Jurkat, Clone E6-1 (cell line): ENCODE results near the gene MAP4K3.

Source experiments
- DNase-seq: peaks from one replicate; pipeline ENCODE4 v3.0.0-alpha.2; 2011; ENCODE audit warnings: low read depth, low spot score
- H3K4me3 ChIP-seq: 2 replicates; pipeline ENCODE4 v1.5.1; 2011; ENCODE audit warnings: mild to moderate bottlenecking, low read length, control low read depth, moderate library complexity

The MAP4K3 gene

DNA sequence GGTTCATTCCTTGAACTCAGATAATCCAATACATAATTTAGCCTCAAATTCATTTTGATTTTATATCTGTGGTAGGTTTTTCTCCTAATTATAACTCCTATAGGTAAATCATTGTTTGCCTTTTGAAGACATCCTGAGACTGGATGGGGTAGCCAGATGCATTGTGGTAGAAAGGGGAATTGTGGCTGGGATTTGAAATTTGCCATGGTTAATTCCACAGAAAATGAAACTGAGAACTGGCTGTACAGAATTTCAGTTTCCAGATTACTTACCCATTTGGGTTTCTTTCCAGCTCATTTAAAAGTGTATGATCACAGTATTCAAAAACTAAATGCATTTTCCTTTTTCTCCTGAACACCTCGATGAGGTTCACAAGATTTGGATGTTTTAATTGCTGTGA, 211.5 kb downstream of the MAP4K3 start:
- H3K4me3 ChIP-seq: no peak overlapping the region
- DNase-seq: no peak

DNA sequence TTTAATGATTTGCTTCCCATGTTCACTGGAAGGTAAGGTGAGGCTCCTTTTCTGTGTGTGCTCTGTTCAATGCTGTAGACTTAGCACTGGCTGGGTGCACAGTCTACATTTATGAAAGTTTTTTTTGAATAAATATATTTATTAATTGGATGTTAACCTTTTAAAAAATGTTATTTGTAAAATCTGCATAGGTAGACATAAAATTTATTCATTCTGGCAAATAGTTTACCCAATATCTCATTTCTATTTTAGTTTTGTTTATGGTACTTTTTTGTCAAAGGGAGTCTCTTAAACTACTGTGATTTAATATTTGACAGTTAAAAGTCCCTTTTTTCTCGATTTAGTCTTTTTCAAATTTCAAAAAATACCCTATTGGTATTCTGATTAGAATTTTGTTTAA, 213.2 kb downstream of the MAP4K3 start:
- H3K4me3 ChIP-seq: no peak overlapping the region
- no peak for DNase-seq

DNA sequence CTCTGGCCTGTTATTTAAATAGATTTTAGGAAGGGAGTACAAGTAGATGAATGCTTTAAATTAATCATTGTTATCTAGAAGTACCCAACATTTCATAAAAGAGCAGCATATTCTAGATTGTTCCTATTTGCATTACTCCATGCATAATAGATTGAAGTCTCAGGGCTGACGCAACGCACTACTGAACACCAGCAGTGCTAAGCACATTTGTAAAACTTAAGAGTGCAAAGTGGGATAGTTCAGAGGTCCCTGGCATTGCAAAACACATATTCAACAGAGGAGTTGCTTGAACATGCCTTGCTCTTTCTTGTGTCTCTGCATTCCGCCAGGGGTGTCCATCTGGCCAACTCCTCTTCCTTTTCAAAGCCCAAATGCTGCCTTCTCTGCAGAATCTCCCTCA, 215.6 kb downstream of the MAP4K3 start:
- DNase-seq: no peak
- no peak overlapping the region for H3K4me3 ChIP-seq

DNA sequence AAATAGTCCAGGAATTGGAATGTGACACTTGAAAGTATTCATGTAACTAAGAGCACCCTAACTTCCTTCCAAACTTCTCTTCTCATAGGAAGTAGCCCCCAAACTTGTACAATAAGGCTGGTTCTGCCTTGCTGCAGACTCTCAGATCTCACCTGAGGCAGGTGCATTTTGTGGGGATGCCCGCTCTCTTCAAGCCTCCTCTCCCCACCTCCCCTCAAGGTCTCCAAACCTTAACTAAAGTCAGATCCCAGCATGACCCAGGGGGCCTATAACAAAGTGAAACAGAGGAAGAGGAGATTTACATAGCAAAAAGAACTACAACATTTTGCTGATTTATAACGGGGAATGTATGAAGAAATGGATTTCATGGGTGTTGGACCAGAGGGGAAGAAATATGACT, 216.9 kb downstream of the MAP4K3 start:
- no peak for DNase-seq
- no peak overlapping the region for H3K4me3 ChIP-seq

DNA sequence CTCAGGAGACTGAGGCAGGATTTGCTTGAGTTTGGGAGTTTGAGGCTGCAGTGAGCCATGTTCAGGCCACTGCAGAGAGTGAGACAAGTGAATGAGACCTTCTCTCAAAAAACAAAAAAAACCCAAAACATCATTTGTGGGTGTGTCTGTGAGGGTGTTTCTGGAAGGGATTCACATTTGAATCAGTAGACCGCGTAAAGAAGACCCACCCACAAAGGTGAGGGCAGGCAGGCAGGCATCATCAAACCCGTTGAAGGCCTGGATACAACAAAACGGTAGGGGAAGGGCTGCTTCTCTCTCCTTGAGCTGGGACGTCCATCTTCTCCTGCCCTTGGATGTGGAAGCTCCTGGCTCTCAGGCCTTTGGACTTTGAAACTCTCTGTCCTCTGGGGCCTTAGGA, 218.7 kb downstream of the MAP4K3 start:
- DNase-seq: no peak
- H3K4me3 ChIP-seq: no peak overlapping the region

DNA sequence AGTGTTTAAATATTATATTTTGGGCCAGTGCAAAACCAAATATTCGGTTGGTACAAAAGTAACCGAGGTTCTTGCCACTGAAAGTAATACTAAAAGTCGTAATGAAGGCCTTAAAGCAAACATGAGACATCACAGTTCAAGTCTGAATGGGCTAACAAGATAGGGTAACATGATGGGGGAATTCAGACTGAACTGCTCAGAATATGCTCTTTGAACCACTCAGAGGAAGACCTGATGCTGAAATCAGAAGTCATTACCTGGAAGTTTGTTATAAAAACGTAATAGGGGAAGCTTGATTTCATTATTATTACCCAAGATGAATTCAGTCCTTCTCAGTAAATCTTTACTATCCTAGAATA, 219.9 kb downstream of the MAP4K3 start:
- DNase-seq: no peak
- H3K4me3 ChIP-seq: no peak overlapping the region

DNA sequence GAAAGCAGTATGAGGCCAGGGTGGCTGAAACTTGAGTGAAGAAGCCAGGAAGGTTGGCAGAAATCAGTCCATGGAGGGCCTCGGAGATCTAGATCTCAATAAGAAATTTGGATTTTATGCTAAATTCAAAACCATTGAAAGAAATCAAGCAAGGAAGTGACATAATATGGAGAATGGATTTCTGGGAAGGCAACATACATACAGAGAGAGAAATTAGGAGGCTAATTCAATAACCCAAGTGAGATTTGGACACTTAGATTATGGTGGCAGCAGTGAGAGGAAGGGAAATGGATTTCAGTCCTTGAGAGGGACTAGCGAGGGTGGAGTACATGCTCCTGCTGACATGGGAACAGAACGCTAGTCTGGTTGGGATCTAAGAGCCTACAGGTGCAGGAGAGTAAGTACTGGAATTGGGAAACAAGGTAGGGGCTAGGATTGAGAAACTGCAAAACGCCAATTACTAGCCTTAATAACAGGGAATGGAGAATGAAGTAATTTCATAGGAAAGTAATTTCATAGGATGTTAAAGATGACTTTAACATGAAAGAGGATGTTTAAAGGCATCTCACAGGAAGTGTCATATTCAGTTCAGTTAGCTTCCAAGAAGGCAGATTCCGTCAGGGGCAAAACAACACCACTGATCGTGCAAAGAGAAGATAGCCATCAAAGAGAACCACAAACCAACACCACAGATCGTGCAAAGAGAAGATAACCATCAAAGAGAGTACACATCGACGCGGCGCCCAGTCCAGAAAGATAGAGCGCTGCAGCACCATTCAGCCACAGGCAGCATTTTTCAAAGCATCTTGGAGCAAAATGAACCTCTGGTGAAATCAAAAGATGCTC, 220.5 kb downstream of the MAP4K3 start:
- DNase-seq: peak; percentile 85

DNA sequence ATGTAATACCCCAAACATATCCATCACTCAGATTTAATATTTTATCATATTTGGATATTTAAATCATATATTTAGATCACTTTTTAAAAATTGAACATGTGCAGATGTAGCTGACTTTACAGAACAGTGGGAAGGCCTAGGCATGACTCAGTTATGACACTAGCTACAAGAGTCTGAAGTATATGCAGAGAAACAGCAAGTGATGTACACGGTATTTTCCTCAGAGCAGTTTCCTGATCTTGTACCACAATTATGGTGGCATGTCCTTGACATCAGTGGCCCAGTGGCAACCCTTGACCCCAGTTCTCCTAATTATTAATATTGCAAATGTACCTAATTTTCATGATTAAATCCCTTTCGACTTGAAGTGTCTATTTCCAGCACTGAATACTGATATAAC, 221.5 kb downstream of the MAP4K3 start:
- no peak for DNase-seq

More for the DNA sequence above, 220.5 kb downstream of the MAP4K3 start:
- no peak overlapping the region for H3K4me3 ChIP-seq

DNA sequence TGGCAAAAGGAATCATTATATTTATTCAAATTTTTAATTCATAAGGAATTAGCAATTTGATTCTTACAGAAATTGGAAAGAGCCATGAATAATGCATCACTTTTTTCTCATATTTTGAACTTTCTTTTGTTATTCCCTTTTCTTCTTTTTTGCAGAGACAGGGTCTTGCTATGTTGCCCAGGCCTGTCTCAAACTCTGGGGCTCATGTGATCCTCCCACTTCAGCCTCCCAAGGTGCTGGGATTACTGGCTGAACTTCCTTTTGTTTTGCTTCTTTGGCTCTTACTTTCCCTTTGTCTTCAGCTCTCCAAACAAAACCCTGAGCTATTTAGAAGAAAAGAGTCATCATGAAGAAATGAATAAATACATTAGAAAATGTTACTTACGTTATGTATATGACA, 224.1 kb downstream of the MAP4K3 start:
- DNase-seq: no peak
- H3K4me3 ChIP-seq: no peak overlapping the region

More for the DNA sequence above, 221.5 kb downstream of the MAP4K3 start:
- H3K4me3 ChIP-seq: no peak overlapping the region

DNA sequence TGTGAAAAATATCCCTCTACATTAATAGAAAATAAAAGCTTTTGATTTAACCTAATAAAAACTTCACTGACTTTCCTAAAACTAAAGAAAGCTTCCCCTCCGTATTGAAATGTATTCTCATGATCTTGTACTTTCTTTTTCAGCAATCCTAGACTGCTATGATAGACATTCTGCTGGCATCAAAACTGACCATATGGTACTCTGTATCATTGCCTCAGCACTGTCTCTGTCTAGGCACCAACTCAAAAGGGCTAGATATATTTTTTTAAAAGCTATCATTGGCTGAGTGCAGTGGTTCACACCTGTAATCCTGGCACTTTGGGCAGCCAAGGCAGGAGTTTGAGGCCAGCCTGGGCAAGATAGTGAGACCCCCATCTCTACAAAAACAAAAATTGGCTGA, 226.2 kb downstream of the MAP4K3 start:
- no peak for DNase-seq
- H3K4me3 ChIP-seq: no peak overlapping the region

DNA sequence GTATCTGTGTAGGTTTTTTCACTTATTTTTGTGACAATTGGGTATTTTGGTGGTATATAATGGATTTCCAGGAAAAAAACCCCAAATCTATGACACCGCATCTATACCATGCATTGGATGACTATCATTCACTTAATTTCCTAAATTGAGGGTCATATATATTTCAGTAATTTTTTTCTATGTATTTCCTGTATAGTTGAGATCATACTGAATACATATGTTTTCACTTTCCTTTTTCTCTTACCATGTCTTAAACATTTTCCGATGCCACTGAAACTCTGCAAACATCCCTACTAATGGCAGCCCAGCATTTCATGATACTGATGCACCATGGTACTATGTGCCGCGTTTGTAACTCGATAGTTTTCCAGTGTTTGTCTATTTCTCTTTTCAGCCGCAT, 233.7 kb downstream of the MAP4K3 start:
- H3K4me3 ChIP-seq: no peak overlapping the region
- no peak for DNase-seq

DNA sequence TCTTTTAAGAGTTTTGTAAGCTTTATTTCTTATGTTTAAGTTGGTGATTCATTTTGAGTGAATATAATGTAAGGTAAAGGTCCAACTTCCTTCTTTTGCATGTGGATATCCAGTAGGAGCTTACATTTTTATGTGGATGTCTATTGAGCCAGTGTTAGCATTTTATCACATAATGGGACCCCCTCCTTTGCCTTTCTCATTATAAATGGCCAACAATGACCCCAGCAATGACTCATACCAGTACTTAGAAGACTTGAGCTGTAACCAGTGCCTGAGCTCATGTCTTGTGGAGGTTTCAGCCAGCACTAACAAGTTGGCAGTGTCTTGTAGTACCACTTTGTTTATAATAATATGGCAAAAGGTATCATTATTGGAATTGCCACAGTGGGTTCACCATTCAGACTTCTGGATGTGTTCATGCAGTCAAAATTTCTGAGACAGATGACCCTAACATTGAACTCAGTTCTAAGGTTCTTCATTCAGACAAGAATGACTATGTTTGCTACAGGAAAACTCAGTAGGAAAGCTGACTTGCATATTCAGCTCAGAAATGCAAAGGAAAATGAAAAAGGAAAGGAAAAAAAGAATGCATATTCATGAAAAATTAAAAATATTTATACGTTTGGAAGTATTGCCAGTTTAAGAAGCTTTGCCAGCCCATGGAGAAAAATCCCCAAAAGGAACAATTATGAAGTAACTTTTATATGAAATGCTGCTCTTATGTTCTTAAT, 234.3 kb downstream of the MAP4K3 start:
- H3K4me3 ChIP-seq: no peak overlapping the region
- DNase-seq: no peak
